ENCODE data around the gene MORN5.

GRCh38 chr9:122141671-122142070 lies 18.0 kb upstream of the MORN5 start:
- TF ChIP-seq CTCF (IDR thresholded peaks at IDR 0.05) (no peak), POLR2A (IDR thresholded peaks at IDR 0.05) (no peak)

Measured in lower leg skin (tissue), 3 donors.